Stomach (tissue), 4 donors: ENCODE measurements around the gene CYP4X1.

Experiments used
- CTCF ChIP-seq, 7 experiments: fragments of 450-650 bp in 4 of 7; fragments of 200-600 bp in 3 of 7; sonication (generic) in 3 of 7; IDR thresholded peaks; one replicate each; pipeline ENCODE4 v1.5.1; 2016 to 2019; ENCODE audit warnings: antibody characterized with exemption in 7 of 7, control low read depth in 2 of 7, mild to moderate bottlenecking in 1 of 7
- EP300 ChIP-seq: sonication (generic); formaldehyde crosslinking; IDR thresholded peaks from one replicate; pipeline ENCODE4 v1.6.1; 2017; ENCODE audit warnings: antibody characterized with exemption
- POLR2A ChIP-seq, 4 donors: fragments of 450-650 bp; IDR thresholded peaks; one replicate each; pipeline ENCODE4 v1.6.1; 2016; ENCODE audit warnings: antibody characterized with exemption in 4 of 4, control low read depth in 2 of 4, mild to moderate bottlenecking in 1 of 4, moderate library complexity in 1 of 4
- POLR2AphosphoS5 ChIP-seq, 3 donors: sonication (generic); formaldehyde crosslinking; IDR thresholded peaks; one replicate each; pipeline ENCODE4 v1.6.1; 2016; ENCODE audit warnings: antibody characterized with exemption in 3 of 3

GRCh38 chr1:47059376-47059775 lies 35.9 kb downstream of the CYP4X1 start:
- TF ChIP-seq POLR2A (IDR thresholded peaks at IDR 0.05) = no peak
- TF ChIP-seq CTCF (IDR thresholded peaks at IDR 0.05) = no peak
- no peak for TF ChIP-seq POLR2AphosphoS5 (IDR thresholded peaks at IDR 0.05)
- no peak for TF ChIP-seq EP300
